HepG2 (cell line): ENCODE measurements around the gene CHKB. TPM values are rescaled to one million over a fixed set of nuclear protein-coding genes. Genes with fewer than 3 reads are reported as not detected.

Experiments
- CSRNP2 ChIP-seq: sonication (generic); formaldehyde crosslinking; conservative IDR thresholded peaks from 2 replicates; pipeline ENCODE4 v1.8.0; 2022; ENCODE audit warnings: low read depth, missing genetic modification reagents
- DRAP1 ChIP-seq: IDR thresholded peaks from 2 replicates; pipeline ENCODE4 v1.6.1; 2016; ENCODE audit warnings: missing genetic modification reagents, missing compliant biosample characterization
- FLYWCH1 ChIP-seq: sonication (generic); formaldehyde crosslinking; IDR thresholded peaks from 2 replicates; pipeline ENCODE4 v1.8.1; 2023; ENCODE audit warnings: mild to moderate bottlenecking, missing genetic modification reagents
- GABPA ChIP-seq, 2 experiments: IDR thresholded peaks; 2 replicates each; pipeline ENCODE4 v1.6.1; 2011 to 2016; ENCODE audit warnings: low read depth in 2 of 2, low read length in 1 of 2, missing biosample characterization in 1 of 2, missing genetic modification characterization in 1 of 2
- GATAD1 ChIP-seq: IDR thresholded peaks from 2 replicates; pipeline ENCODE4 v1.6.1; 2016; ENCODE audit warnings: missing genetic modification reagents, missing compliant biosample characterization
- HNRNPL ChIP-seq: fragments of 200-400 bp; formaldehyde crosslinking; IDR thresholded peaks from 2 replicates; pipeline ENCODE4 v1.6.1; 2017; ENCODE audit warnings: mild to moderate bottlenecking, low read depth, low read length
- KAT7 ChIP-seq: IDR thresholded peaks from 2 replicates; pipeline ENCODE4 v1.6.1; 2018; ENCODE audit warnings: borderline replicate concordance, missing compliant biosample characterization
- KDM1A ChIP-seq: IDR thresholded peaks from 2 replicates; pipeline ENCODE4 v1.6.1; 2016; ENCODE audit warnings: missing compliant biosample characterization
- KLF16 ChIP-seq, 2 experiments: sonication (generic) in 1 of 2; formaldehyde crosslinking in 1 of 2; IDR thresholded peaks; 2 replicates each; pipeline versions ENCODE4 v1.6.1 to v1.8.0; 2016 to 2023; ENCODE audit warnings: missing genetic modification reagents in 2 of 2, missing compliant biosample characterization in 1 of 2
- PPARG ChIP-seq: conservative IDR thresholded peaks from 2 replicates; pipeline ENCODE4 v1.6.1; 2016; ENCODE audit warnings: missing biosample characterization, missing genetic modification reagents
- RAD21 ChIP-seq: fragments of 450-650 bp; formaldehyde crosslinking; IDR thresholded peaks from 2 replicates; pipeline ENCODE4 v1.5.0; 2020; ENCODE audit warnings: mild to moderate bottlenecking
- SIN3A ChIP-seq: IDR thresholded peaks from 2 replicates; pipeline ENCODE4 v1.6.1; 2011; ENCODE audit warnings: low read depth, mild to moderate bottlenecking, control low read depth, low read length, borderline replicate concordance
- SPEN ChIP-seq: sonication (generic); formaldehyde crosslinking; IDR thresholded peaks from 2 replicates; pipeline ENCODE4 v1.5.1; 2020; ENCODE audit warnings: low read depth, mild to moderate bottlenecking, missing genetic modification reagents
- THAP8 ChIP-seq: sonication (generic); formaldehyde crosslinking; IDR thresholded peaks from 2 replicates; pipeline ENCODE4 v1.5.1; 2020; ENCODE audit warnings: missing genetic modification reagents, mild to moderate bottlenecking, borderline replicate concordance
- XBP1 ChIP-seq: sonication (generic); formaldehyde crosslinking; IDR thresholded peaks from 2 replicates; pipeline ENCODE4 v1.5.0; 2020; ENCODE audit warnings: missing genetic modification reagents
- ZNF281 ChIP-seq: sonication (generic); formaldehyde crosslinking; IDR thresholded peaks from 2 replicates; pipeline ENCODE4 v1.4.0; 2020; ENCODE audit warnings: missing genetic modification reagents, borderline replicate concordance
- ZNF331 ChIP-seq: sonication (generic); formaldehyde crosslinking; IDR thresholded peaks from 2 replicates; pipeline ENCODE4 v1.4.0; 2020; ENCODE audit warnings: missing genetic modification reagents
- ZNF512B ChIP-seq: sonication (generic); formaldehyde crosslinking; IDR thresholded peaks from 2 replicates; pipeline ENCODE4 v1.5.1; 2020; ENCODE audit warnings: missing genetic modification reagents, mild to moderate bottlenecking, borderline replicate concordance
- ZNF580 ChIP-seq: IDR thresholded peaks from 2 replicates; pipeline ENCODE4 v1.6.1; 2016; ENCODE audit warnings: low read depth, borderline replicate concordance
- ZNF691 ChIP-seq: sonication (generic); formaldehyde crosslinking; IDR thresholded peaks from 2 replicates; pipeline ENCODE4 v1.4.0; 2020; ENCODE audit warnings: missing genetic modification reagents, low read depth, mild to moderate bottlenecking, borderline replicate concordance
- polyA plus RNA-seq, 8 experiments: library from polyadenylated mRNA; depleted of rRNA in 3 of 8; stranded (reverse) in 7 of 8; unstranded in 1 of 8; fragments of >200 nt; fragmentation: Illumina TruSeq in 4 of 8; extraction: Trizol in 4 of 8; gene quantifications; 2 replicates each; pipeline versions ENCODE4 v1.2.1 to v1.2.3, GENCODE V29; 2011 to 2016; ENCODE audit warnings: low read depth in 4 of 8, missing spikeins in 1 of 8, mixed read lengths in 1 of 8; ENCODE audit not compliant: insufficient read depth in 1 of 8
- total RNA-seq, 5 experiments: library from RNA; depleted of rRNA; stranded (reverse); fragments of >200 nt; fragmentation: Illumina TruSeq; extraction: Trizol; gene quantifications; 2 replicates each; pipeline ENCODE4 v1.2.3, GENCODE V29; 2016; ENCODE audit warnings: low read depth in 1 of 5

The CHKB gene
- total and polyA plus RNA-seq, 2 of the 13 experiments (the other 11 are each of a cell fraction or from before 2014, with no cell fraction given), result 24.5 to 42.7 TPM

GRCh38 chr22:50569041-50569459 is 13.6 kb downstream of the CHKB start (continued):
- TF ChIP-seq ZNF512B (no peak), PPARG (CRISPR knock-in tag) (no peak), HNRNPL (0 out of 2 replicates have a peak, but pooled peaks have one; percentile 40), SIN3A (no peak), XBP1 (CRISPR knock-in tag) (no peak), GATAD1 (CRISPR knock-in tag) (peak; percentile 23; the same call in 1 of the 2 replicates), FLYWCH1 (CRISPR knock-in tag) (no peak), KLF16 (CRISPR knock-in tag; IDR thresholded peaks at IDR 0.05) (0 out of 4 replicates have a peak, but pooled peaks of 1 of the 2 experiments have one; percentile 58), KAT7 (CRISPR knock-in tag) (0 out of 2 replicates have a peak, but pooled peaks have one; percentile 32), DRAP1 (CRISPR knock-in tag) (no peak), ZNF691 (CRISPR knock-in tag) (0 out of 2 replicates have a peak, but pooled peaks have one; percentile 12), SPEN (peak; percentile 79; the same call in 1 of the 2 replicates), ZNF331 (CRISPR knock-in tag) (peak; percentile 34; the same call in 1 of the 2 replicates), RAD21 (CRISPR knock-in tag) (no peak), ZNF580 (CRISPR knock-in tag) (no peak), KDM1A (CRISPR knock-in tag) (no peak), GABPA (IDR thresholded peaks at IDR 0.05; ENCODE audit: low read depth, low read length) (no peak), GABPA (CRISPR knock-in tag; IDR thresholded peaks at IDR 0.05; ENCODE audit: low read depth) (no peak), THAP8 (CRISPR knock-in tag) (no peak), ZNF281 (peak; percentile 58; the same call in 1 of the 2 replicates), CSRNP2 (CRISPR knock-in tag) (no peak)
